PFSK-1 (cell line): Measurements from ENCODE around the gene SCARF1.

Experiments
- FOXP2 ChIP-seq: optimal IDR thresholded peaks from 2 replicates; pipeline ENCODE3; 2011; ENCODE audit warnings: borderline replicate concordance, control low read depth, inconsistent platforms; ENCODE audit not compliant: insufficient read depth; ENCODE audit errors: extremely low read length, extremely low read depth
- POLR2AphosphoS5 ChIP-seq: IDR thresholded peaks from 2 replicates; pipeline ENCODE4 v1.6.1; 2012; ENCODE audit warnings: low read depth, mild to moderate bottlenecking, control low read depth, low read length, moderate library complexity
- REST ChIP-seq, 2 experiments: IDR thresholded peaks; 2 replicates each; pipeline versions ENCODE4 v1.6.1 to v1.8.0; 2011 to 2012; ENCODE audit warnings: low read depth in 2 of 2, low read length in 2 of 2, control low read depth in 1 of 2, inconsistent platforms in 1 of 2, mild to moderate bottlenecking in 1 of 2, moderate library complexity in 1 of 2; ENCODE audit not compliant: insufficient read depth in 1 of 2
- SIN3A ChIP-seq: IDR thresholded peaks from 2 replicates; pipeline ENCODE4 v1.6.1; 2012; ENCODE audit warnings: mild to moderate bottlenecking, low read length, moderate library complexity, borderline replicate concordance; ENCODE audit not compliant: insufficient read depth
- TAF1 ChIP-seq: IDR thresholded peaks from 2 replicates; pipeline ENCODE4 v1.6.1; 2012; ENCODE audit warnings: low read length, control low read depth, borderline replicate concordance; ENCODE audit not compliant: insufficient read depth

SCARF1 gene

GRCh38 chr17:1606352-1606985 lies 39.1 kb downstream of the SCARF1 start:
- no peak for TF ChIP-seq REST (IDR thresholded peaks at IDR 0.05; ENCODE audit: insufficient read depth in 1 of 2, low read depth in 2 of 2, low read length in 2 of 2)
- TF ChIP-seq SIN3A, result no peak
- no peak for TF ChIP-seq TAF1
- TF ChIP-seq POLR2AphosphoS5, result no peak
- no peak for TF ChIP-seq FOXP2

GRCh38 chr17:1605681-1606351 lies 39.7 kb downstream of the SCARF1 start:
- no peak for TF ChIP-seq SIN3A
- TF ChIP-seq TAF1, result no peak
- TF ChIP-seq REST (IDR thresholded peaks at IDR 0.05; ENCODE audit: insufficient read depth in 1 of 2, low read depth in 2 of 2, low read length in 2 of 2), result no peak
- TF ChIP-seq FOXP2, result no peak
- no peak for TF ChIP-seq POLR2AphosphoS5

GRCh38 chr17:1604831-1605528 lies 40.6 kb downstream of the SCARF1 start:
- TF ChIP-seq SIN3A, result no peak

- TF ChIP-seq TAF1, result no peak
- TF ChIP-seq POLR2AphosphoS5, result no peak
- TF ChIP-seq REST (IDR thresholded peaks at IDR 0.05; ENCODE audit: insufficient read depth in 1 of 2, low read depth in 2 of 2, low read length in 2 of 2), result no peak
- TF ChIP-seq FOXP2, result no peak
- no peak for TF ChIP-seq SIN3A
Measured at GRCh38 chr17:1601571-1601970, 44.0 kb downstream of the SCARF1 start.

GRCh38 chr17:1598399-1599095 lies 47.0 kb downstream of the SCARF1 start:
- TF ChIP-seq POLR2AphosphoS5 (no peak), REST (IDR thresholded peaks at IDR 0.05; ENCODE audit: insufficient read depth in 1 of 2, low read depth in 2 of 2, low read length in 2 of 2) (no peak)
